ENCODE measurements around the gene ERBB4. TPM values are rescaled to one million over a fixed set of nuclear protein-coding genes. Genes with fewer than 3 reads are reported as not detected.

The ERBB4 gene
- total and polyA plus RNA-seq, 2 of the 8 experiments (the other 6 are each of a cell fraction or from before 2014, with no cell fraction given): 0.34 to 1.3 TPM

GRCh38 chr2:211816754-211817153, 721.8 kb downstream of the ERBB4 start (continued):
- TF ChIP-seq KDM4A (IDR thresholded peaks at IDR 0.05; ENCODE audit: low read depth, low read length, severe bottlenecking): no peak
- no peak for TF ChIP-seq TEAD4 (IDR thresholded peaks at IDR 0.05; ENCODE audit: low read depth, low read length)
- TF ChIP-seq MAFK (IDR thresholded peaks at IDR 0.05; ENCODE audit: low read depth, low read length): no peak
- no peak for TF ChIP-seq ATF3 (IDR thresholded peaks at IDR 0.05; ENCODE audit: insufficient read depth, low read depth, low read length)
